ENCODE results near the gene C5orf34.

GRCh38 chr5:43543434-43543833 is 28.5 kb upstream of the C5orf34 start:
- TF ChIP-seq CTCF (conservative IDR thresholded peaks at IDR 0.05; ENCODE audit: low read depth, low read length) (no peak), EZH2 (IDR thresholded peaks at IDR 0.05; ENCODE audit: borderline replicate concordance, low read depth, low read length, poor library complexity, severe bottlenecking) (no peak)
